ENCODE results near the gene GTF3C5.

- TF ChIP-seq CTCF (IDR thresholded peaks at IDR 0.05), result no peak
- no peak for TF ChIP-seq EP300 (IDR thresholded peaks at IDR 0.05)
- TF ChIP-seq POLR2A (IDR thresholded peaks at IDR 0.05), result no peak
These were observed 58.0 kb downstream of the GTF3C5 start for GRCh38 chr9:133088756-133089155.

Data from stomach (tissue), 4 donors.